ENCODE results near the gene C10orf90. TPM values are rescaled to one million over a fixed set of nuclear protein-coding genes. Genes with fewer than 3 reads are reported as not detected.

C10orf90 gene
- total RNA-seq, 1 experiment from 2014 or later = not detected

DNA sequence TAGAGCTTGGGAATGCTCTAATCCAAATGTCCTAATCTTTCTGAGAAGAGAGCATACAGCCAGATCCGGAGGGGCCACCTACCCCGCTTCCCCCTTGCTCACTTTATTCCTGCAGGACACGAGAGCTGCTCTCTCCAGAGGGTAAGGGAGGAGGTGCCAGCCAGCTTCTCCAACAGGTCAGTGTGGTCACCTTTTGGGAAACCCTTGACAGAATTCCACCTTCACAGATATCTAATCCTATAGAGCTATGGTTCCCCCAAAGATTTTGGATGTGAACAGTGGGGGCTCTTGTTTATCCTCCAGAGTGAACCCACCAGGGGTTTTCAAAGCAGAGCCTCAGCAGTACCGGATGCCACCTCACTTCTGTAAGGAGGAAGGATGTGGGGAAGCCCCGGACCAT lies 34.6 kb upstream of the C10orf90 start:
- Histone ChIP-seq H4K5ac (ENCODE audit: insufficient read length, low read depth, low read length) (no peak overlapping the region), H3T11ph (ENCODE audit: low read length) (no peak overlapping the region), H2BK20ac (ENCODE audit: low read depth, low read length, poor library complexity, severe bottlenecking) (no peak overlapping the region), H3K18ac (ENCODE audit: insufficient read length, low read depth, low read length) (no peak overlapping the region), H3K27ac (ENCODE audit: insufficient read length, low read depth, low read length) (no peak overlapping the region), H2BK15ac (ENCODE audit: low read depth, low read length) (no peak overlapping the region), H4K8ac (replicated peaks; ENCODE audit: insufficient read length, low read depth, low read length) (no peak overlapping the region), H3K23ac (ENCODE audit: insufficient read length, low read depth, low read length) (no peak overlapping the region), H4K20me1 (ENCODE audit: control insufficient read depth, insufficient read depth, insufficient read length) (no peaks in the 10 kb centered on the region), H2AK5ac (ENCODE audit: insufficient read length, low read length) (no peak overlapping the region), H3K79me2 (ENCODE audit: insufficient read depth, low read length) (no peaks in the 10 kb centered on the region), H4K91ac (ENCODE audit: insufficient read length, low read depth, low read length) (no peak overlapping the region), H3K4me1 (ENCODE audit: insufficient read depth, low read length) (no peaks in the 10 kb centered on the region; the same call in 1 of the 2 replicates), H3K56ac (ENCODE audit: insufficient read length, low read depth, low read length) (no peak overlapping the region), H2BK12ac (ENCODE audit: insufficient read length, low read depth, low read length) (no peak overlapping the region), H3K23me2 (ENCODE audit: insufficient read length, low read depth, low read length, poor library complexity, severe bottlenecking) (no peaks in the 10 kb centered on the region), H2BK120ac (ENCODE audit: low read depth, low read length, poor library complexity, severe bottlenecking) (no peak overlapping the region), H3K9me3 (ENCODE audit: control insufficient read depth, low read depth, low read length) (no peaks in the 10 kb centered on the region), H3K9ac (ENCODE audit: extremely low read depth, insufficient read length, low read length) (no peak overlapping the region), H2AFZ (ENCODE audit: low read length) (no peak overlapping the region), H3K14ac (ENCODE audit: insufficient read depth, low read length) (no peak overlapping the region), H3K4ac (ENCODE audit: low read depth, low read length) (no peak overlapping the region), H3K79me1 (ENCODE audit: insufficient read depth, low read depth, low read length, poor library complexity, severe bottlenecking) (no peaks in the 10 kb centered on the region), H3K4me2 (ENCODE audit: insufficient read depth, insufficient read length, low read length) (no peak overlapping the region), H3K27me3 (ENCODE audit: insufficient read depth, low read length) (no peaks in the 10 kb centered on the region), H2BK5ac (ENCODE audit: insufficient read length, low read length) (no peak overlapping the region)
- peaks cover 21 to 29% of the 10 kb centered on the region in 2 experiments for H3K4me1 Mint-ChIP-seq
- no CpG with 5 or more reads among the region's 5 CpGs for WGBS (ENCODE audit: extremely low coverage, insufficient read length, low lambda C conversion rate)
- H3K27me3 Mint-ChIP-seq (ENCODE audit: low read depth) = no peaks in the 10 kb centered on the region
- no peak for DNase-seq
- no peaks in the 10 kb centered on the region for H3K36me3 Mint-ChIP-seq (ENCODE audit: insufficient read depth in 1 of 3, low read depth in 3 of 3)
- TF ChIP-seq, protein P1, sequence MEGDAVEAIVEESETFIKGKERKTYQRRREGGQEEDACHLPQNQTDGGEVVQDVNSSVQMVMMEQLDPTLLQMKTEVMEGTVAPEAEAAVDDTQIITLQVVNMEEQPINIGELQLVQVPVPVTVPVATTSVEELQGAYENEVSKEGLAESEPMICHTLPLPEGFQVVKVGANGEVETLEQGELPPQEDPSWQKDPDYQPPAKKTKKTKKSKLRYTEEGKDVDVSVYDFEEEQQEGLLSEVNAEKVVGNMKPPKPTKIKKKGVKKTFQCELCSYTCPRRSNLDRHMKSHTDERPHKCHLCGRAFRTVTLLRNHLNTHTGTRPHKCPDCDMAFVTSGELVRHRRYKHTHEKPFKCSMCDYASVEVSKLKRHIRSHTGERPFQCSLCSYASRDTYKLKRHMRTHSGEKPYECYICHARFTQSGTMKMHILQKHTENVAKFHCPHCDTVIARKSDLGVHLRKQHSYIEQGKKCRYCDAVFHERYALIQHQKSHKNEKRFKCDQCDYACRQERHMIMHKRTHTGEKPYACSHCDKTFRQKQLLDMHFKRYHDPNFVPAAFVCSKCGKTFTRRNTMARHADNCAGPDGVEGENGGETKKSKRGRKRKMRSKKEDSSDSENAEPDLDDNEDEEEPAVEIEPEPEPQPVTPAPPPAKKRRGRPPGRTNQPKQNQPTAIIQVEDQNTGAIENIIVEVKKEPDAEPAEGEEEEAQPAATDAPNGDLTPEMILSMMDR (conservative IDR thresholded peaks at IDR 0.05) = no peak
- peak overlapping the region in 1 of 3 experiments; percentile 65; a peak in 1 of 7 replicates for H3K27ac Mint-ChIP-seq
- peaks cover 0 to under 1% of the 10 kb centered on the region in 2 experiments; a peak in 2 of 5 replicates for H3K9me3 Mint-ChIP-seq
- no peak overlapping the region for H3K4me3 Mint-ChIP-seq

All from H9 (cell line).